NCI-H2107 treated with DMSO at 0.1 percent for 48 hours (cell line): Measurements from ENCODE around the gene AADACL4.
"Not testable (repeated sequence)": the region's sequence is repeated elsewhere in the genome, so short reads cannot be mapped to it uniquely, and the experiment has no call there.

Source experiments
- DNase-seq: peaks from one replicate; lab custom pipeline; 2025; ENCODE audit not compliant: unreplicated experiment; lab: John Stamatoyannopoulos, UW

Gene AADACL4

DNA sequence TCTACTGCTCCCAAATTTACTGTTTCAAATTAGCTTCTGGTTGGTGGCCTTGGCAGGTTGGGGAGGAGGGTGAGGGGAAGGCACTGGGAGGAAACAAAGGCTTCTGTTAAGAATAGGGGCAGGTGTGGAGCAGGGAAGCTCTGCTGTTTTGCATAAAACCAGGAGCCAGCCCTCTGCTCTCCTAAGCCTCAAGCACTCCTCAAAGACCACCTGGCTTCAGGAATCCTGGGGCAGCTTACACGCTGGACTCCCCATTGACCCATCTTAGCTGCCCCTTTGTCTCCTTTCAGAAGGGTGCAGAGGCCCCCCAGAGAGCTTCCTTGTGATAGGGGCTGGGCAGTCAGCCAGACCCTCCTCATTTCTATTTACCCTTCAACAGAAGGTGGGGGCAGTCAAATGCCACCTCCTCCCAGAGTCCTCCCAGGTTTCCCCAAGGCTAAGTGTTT, 14.4 kb upstream of the AADACL4 start:
- no peak for DNase-seq

DNA sequence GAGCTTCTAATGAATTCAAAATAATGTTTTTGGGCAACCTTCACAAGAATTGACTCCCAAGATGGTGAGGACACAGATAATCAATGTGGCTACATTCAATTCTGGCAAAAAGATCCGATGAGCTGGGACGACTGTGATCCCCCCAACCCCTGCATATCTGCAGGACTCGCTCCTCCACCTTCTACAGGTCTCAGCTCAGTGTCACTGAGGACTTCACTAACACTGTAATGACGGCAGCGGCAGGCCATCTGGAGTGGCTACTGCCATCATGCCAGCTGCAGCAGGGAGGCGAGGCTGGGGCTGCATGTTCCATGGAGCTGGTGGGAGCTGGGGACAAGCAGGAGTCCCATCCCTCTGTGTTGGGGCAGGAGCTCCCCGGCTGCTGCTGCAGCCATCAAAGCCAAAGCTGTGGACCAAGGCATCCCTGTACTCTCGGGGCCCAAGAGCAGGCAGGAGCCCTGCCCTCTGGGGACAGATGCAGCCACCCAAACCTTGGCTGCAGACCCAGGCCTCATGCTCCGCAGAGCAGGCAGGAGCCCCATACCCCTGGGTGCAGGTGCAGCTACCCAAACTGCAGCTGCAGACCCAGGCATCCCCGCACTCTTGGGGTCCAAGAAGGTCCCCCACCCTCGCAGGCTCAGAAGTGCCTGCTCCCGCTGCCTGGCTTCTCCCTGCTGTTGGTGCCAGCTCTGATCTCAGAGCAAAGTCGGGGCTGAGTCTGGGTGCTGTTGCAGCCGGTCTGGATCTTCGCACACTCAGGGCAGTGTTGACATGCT, 13.7 kb upstream of the AADACL4 start:
- DNase-seq, result no peak

DNA sequence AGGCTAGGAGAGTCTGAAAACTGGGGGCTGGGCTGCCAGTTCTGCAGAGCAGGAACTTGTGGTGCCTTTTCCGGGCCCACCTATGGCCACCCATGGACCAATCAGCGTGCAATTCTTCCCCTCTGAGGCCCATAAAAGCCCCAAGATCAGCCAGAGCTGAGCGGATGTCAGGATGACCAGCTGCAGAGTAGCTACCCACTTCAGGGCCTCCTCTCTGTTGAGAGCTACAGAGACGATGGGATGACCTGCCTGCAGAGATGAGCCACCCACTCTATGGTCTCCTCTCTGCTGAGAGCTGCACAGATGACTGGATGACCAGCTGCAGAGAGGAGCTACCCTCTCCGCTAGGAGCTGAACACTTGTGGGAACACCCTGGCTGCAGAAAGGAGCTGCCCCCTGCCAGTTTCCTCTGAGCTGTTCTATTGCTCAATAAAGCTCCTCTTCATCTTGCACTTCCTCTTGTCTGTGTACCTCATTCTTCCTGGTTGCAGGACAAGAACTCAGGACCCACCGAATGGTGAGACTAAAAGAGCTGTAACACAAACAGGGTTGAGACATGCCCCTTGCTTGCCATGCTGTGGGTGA, 12.8 kb upstream of the AADACL4 start:
- no peak for DNase-seq

DNA sequence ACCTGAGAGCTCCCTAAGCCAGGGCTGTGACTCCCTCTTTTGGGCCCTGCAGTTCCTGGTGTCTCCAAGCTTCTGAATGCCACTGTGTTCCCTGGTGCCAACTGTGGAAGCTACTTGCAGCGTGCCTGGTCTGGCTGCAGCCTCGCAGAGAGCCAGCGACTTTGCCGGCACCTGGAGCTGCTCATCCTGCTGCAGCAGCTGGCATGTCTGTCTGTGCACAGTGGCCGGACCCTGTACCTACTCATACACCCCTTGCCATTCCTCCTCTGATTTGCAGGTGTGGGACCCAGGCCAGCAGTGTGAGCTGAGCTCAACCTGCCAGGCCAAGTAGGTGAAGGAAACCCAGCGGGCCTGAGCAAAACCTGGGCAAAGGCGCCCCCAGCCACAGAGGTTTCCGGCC, 12.3 kb upstream of the AADACL4 start:
- no peak for DNase-seq

DNA sequence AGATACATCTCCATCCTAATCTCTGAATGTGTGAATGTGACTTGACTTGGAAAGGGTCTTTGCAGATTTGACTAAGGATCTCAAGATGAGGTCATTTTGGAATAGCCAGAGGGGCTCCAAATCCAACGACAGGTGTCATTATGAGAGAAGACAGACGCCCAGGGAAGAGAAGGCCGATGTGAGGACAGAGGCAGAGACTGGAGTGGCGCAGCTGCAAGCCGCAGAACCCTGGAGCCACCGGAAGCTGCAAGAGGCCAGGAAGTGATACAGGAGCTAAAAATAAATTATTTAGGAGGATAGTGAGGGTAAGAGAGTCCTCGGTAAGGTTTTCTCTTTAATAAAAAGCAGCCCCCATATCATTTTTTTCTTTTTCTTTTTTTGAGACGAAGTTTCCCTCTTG, 9.7 kb upstream of the AADACL4 start:
- no peak for DNase-seq

DNA sequence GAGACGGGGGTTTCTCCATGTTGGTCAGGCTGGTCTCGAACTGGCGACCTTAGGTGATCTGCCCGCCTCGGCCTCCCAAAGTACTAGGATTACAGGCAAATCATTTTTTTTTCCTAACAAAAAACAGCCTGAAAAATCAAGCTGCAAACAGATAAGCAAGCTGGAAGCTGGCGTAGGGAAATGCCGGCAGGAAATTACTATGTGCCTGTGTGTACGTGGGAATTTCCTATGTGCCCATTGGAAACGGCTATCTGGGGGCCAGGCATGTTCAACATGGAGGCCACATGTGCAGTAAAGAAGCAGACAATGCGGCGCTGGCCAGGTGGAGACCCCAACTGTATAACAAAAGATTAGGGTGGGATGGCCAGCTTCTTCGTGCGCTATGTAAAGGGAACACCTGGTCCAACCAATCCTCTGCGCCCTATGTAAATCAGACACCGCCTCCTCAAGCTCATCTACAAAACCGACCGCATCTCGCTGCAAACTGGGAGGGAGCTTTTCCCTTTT, 9.1 kb upstream of the AADACL4 start:
- DNase-seq, result no peak

DNA sequence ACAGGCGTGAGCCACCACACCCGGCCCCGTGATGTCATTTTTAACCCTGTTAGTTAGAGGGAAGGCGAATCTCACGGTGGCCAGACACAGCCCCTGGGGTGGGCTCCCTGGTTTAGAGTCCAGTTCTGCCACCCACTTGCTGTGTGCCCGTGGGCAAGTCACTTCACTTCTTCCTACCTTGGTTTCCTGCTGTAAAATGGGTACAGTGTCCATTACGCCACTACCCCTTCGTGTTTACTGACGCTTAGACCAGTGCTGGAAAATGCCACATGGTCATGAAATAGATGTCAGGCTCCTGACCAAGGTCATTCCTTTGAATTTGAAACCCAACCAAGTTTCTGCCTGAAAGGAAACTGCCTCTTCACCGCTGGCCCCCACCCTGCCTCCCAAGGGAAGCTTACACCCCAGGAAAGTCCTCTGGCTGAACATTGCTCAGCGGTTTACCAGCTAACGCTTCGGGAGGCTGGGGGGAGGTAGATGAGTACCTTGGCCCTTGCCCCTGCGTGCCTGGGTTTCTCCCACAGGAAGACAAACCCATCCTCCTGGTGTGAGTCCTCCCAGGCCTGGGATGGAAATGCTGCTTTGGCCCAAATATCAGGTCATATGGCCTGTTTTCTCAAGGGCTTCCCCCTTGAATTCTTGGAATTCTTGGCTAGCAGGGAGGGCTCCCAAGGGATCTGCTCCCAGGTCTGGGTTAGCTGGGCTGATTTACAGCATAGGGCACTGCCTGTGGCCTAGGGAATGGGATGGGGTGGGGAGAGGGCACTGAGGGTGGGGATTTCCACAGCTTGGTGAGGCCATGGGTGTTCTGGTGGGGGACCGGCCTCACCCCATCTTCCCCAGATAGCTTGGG, 7.6 kb upstream of the AADACL4 start:
- DNase-seq, result no peak

DNA sequence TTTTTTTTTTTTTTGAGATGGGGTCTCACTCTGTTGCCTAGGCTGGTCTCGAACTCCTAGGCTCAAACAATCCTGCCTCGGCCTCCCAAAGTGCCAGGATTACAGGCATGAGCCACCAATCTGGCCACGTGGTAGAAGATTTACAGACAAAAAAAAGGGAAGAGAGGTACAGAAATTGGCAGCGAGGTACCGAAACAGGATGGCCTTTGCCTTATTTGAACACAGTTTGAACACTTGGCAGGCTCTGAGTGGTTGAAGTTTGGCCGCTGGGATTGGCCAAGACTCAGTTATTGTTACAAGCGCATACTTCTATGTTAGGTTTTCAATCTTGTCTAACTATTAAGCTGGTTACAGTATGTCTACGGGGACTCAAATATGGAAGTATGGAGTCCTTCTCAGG, 6.2 kb upstream of the AADACL4 start:
- no peak for DNase-seq

DNA sequence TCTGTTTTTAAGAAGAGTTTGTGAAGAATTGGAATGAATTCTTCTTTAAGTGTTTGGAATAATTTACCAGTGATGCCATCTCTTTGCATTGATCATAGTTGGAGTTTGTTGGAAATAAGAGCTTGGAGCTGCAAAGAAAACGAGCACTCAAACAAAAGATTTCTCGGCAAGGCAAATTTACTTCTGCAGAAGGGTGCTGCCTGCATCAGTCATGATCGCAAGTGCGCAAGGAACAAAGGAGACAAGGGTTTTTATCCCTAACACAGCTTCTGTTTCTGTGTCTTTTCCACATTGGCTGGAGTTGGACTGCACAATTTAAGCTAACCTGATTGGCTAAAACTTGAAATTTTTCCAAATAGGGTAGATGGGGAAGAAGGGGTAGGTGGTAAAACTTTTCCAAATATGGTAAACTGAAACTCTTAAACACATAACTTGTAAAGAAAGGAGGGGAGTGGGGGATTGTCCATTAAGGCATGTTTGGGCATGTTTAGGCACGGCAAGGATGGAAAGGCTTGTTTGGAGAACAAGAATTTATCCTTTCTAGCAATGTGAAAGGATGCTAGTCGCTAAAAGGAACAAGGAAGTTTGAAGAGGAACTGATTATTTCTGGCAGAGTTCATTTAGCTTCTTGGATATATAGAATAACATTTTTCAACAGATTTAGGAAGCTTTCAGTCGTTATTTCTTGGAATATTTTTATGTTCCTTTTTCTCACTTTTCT, 3.5 kb upstream of the AADACL4 start:
- no peak for DNase-seq

DNA sequence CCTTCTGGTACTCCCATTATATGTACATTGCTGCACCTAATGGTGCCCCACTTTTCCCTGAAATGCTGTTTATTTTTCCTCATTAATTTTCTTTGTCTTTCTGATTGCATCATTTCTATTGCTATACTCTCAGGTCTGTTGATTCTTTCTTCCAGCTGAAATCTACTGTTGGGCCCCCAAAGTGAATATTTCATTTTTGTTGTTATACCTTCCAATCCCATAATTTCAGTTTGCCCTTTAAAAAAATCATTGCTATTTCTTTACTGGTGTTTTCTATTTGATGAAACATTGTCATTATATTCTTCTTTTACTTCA, 3.0 kb upstream of the AADACL4 start:
- DNase-seq, result no peak

DNA sequence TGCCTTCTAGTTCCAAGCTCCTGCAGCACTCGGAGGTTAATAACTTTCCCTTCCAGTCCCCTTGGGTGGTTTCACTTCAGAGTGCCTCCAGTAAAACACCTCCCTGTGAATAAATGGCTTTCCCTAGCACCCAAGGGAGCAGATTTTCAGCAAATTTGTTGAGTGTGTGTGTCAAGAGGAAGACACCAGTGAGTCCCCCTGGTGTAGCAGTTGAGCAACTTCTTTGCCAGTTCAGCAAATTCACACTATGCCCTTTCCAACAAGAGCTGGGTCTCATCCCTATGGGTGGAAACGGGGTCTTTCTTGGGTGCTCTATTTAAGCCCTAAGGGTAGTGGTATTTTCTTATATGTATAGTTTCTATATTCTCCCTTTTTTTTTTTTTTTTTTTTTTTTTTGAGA, 806 bp upstream of the AADACL4 start:
- DNase-seq, result no peak

DNA sequence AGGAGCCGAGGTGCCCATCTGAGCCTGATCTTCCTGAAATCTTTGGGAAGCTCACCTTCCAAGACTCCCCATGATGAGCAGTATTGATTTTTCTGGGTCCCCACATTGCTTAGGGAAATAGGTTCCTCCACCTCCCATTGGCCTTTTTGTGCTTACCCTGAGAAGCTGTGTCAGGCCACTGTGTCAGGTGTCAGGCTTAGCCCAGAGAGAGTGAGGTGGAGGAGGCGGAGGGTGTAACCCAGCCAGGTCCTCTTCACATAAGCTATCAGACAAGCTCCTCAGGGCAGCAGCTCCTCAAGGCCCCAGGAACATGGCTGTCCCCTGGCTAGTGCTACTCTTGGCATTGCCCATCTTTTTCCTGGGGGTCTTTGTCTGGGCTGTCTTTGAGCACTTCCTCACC, 352 bp downstream of the AADACL4 start:
- DNase-seq, result no peak

DNA sequence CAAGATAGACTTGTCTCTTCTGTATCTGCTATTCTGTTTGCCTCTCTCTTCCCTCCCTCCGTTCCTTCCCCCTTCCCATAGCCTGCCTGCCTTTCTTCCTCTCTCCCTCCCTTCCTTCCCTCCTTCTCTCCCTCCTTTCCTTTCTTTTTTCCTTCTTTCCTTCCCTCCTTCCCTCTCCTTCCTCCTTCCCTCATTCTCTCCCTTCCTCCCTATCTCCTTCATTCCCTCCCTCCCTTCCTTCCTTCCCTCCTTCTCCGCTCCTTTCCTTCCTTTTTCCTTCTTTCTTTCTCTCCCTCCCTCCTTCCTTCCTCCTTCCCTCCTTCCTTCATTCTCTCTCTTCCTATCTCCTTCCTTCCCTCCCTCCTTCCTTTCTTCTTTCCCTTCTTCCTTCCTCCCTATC, 944 bp downstream of the AADACL4 start:
- DNase-seq, result no peak

DNA sequence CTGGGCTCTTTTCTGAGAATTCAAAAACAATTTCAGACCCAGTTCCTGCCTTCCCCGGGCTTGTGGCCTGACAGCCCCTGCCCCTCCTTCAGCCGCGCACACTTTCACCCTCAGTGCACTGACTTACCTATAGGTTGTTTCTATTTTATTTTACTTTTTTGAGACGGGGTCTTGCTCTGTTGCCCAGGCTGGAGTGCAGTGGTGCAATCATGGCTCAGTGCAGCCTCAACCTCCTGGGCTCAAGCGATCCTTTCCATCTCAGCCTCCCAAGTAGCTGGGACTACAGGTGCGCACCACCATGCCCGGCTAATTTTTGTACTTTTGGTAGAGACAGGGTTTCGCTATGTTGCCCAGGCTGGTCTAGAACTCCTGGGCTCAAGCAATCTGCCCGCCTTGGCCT, 1.5 kb downstream of the AADACL4 start:
- not testable (repeated sequence) for DNase-seq

DNA sequence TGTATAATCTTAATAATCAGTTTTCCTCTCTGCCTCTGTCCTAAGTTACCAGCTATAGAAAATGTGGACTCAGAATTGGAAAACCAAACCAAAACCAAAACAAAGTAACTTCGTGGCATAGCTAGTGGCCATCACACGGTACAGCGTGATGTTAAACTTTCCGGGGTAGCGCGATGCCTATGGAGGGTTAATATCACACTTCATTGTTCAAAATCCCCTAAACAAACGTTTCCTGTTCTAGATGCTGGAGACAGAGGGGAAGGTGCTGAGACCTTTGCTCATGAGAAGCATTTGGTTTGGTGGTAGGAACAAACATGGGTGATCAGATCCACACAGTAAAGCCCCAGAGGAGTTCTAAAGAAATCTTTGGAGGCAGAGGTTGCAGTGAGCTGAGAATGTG, 4.9 kb downstream of the AADACL4 start:
- no peak for DNase-seq

DNA sequence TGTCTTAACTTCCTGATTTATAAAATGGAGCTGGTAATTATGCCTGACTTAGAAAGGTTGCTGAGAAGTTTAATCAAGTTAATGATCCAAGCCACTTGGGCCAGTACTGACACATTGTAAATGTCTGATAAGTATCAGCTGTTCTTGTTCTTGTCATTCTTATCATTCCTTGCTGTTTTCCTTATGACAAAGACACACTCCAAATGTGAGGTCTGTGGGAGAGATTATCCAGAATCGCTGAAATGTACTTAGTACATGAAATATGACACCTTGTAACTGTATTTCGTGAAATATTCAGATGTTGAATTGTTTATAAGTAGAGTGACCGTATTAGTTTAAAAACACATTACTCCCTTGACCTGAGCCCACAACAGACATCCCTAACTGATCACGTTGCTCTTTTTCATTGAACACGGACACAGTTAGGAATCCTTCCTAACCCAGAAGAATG, 6.1 kb downstream of the AADACL4 start:
- DNase-seq, result no peak

DNA sequence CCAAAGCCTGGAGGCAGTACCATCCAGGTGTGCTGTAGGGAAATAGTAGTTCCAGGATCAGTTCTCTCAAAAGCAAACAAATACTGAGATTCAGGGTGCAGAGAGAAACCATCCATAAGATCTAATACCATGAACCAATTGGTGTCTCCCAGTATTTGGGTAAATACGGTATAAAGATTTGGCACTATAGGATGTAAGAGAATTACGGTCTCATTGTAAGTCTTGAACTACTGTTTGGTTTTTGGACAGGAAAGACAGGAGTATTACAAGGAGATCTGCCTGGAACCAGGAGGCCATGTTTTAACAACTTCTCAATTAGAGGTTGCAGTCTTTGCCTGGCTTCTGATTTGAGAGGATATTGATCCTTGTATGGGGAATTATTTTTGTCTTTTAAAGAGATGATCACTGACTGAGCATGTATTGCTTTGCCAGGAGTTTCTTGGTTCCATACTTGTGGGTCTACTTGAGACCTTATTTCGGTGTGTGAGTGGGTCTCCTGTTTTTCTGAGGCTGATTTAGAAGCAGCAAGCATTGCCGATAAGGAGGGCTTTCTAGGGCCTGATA, 10.2 kb downstream of the AADACL4 start:
- DNase-seq, result no peak

DNA sequence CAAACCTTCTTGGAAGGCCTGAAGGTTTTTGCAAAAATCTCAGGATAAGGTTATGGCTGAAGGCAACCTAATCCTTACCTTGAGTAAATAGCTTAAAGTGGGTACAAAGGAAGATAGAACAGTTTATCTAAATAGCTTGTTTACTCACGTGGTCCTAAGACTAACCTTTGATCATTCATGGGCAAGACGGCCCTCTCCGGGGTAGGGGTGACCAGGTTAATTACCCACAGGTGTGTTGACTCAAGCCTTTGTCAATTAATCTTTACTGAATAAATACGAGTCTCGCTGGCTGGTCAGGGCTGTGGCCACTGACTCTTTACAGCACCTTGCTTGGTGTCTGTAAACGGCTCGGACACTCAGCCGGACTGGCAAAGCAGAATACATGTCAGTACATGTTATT, 10.8 kb downstream of the AADACL4 start:
- DNase-seq, result no peak

DNA sequence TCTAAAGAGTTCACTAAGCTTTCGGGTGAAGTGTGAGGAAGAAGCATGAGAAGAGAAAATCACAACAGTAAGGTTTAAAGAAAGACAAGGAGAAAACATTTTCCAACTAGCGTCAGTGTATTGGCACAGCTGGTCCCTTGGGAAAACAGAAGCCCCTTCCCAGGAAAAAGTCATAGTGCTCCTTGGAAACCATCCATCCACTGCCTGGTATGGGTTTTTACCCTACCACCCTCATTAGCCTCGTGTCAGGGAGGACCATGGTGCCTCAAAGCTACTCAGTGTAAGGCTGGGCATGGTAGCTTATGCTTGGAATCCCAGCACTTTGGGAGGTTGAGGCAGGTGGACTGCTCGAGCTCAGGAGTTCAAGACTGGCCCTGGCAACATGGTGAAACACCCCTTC, 12.7 kb downstream of the AADACL4 start:
- no peak for DNase-seq

DNA sequence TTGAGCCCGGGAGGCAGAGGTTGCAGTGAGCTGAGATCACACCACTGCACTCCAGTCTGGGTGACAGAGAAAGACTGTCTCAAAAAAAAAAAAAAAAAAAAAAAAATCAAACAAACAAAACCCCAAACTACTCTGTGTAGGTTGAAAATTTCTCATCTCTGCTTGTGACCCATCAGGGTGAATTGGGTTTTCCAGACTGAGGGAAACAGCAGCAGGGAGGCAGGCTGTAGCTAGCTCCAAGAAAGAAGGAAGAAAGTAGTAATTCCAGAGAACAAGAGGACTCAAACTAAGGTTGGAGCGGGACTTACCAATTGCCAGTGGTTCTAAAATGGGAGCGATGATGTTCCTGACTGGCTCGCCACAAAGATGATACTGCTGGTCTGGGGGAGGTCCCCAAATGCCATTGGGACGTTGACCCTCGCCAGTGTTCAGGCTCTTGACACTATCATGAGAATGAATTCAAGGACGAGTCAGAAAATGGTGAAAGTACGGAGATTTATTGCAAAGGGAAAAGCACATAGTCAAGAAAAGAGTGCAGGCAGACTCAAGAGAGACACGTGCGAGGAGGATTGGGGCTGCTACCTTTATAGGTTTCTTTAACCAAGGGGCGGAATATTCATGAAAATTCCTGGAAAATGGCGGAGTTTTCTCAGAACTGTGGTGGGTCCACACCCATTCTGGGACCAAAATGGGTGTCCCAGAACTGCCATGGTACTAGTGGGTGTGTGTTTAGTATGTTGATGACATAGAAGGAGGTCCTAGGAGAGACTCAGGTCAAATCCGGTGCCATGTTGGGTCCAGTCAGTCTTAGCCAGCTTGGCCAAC, 13.4 kb downstream of the AADACL4 start:
- DNase-seq, result no peak
